HL-60 (cell line): ENCODE measurements around the gene KDM5C.

Experiments
- DNase-seq, 2 experiments: peaks; one replicate each; pipeline ENCODE4 v3.0.0-alpha.2; 2010 to 2020; ENCODE audit warnings: low read depth in 1 of 2, low spot score in 1 of 2
- H3K27ac ChIP-seq: fragments of 250-450 bp; sonication (Bioruptor Pico); replicated peaks from 2 replicates; pipeline ENCODE4 v1.5.1; 2020; ENCODE audit warnings: mild to moderate bottlenecking, moderate library complexity
- H3K27me3 ChIP-seq: fragments of 250-450 bp; sonication (Bioruptor Pico); 2 replicates; pipeline ENCODE4 v1.5.1; 2021; ENCODE audit warnings: mild to moderate bottlenecking, moderate library complexity; ENCODE audit not compliant: insufficient read depth, poor library complexity, severe bottlenecking
- H3K4me3 ChIP-seq: replicated peaks from 2 replicates; pipeline ENCODE4 v1.5.1; 2011; ENCODE audit warnings: mild to moderate bottlenecking, control low read depth, low read length; ENCODE audit not compliant: insufficient read depth
- GABPA ChIP-seq: IDR thresholded peaks from 2 replicates; pipeline ENCODE4 v1.6.1; 2012; ENCODE audit warnings: low read depth
- POLR2AphosphoS5 ChIP-seq: IDR thresholded peaks from 2 replicates; pipeline ENCODE4 v1.6.1; 2012; ENCODE audit warnings: low read depth
- REST ChIP-seq: IDR thresholded peaks from 2 replicates; pipeline ENCODE4 v1.6.1; 2012; ENCODE audit warnings: low read depth; ENCODE audit not compliant: insufficient replicate concordance
- SPI1 ChIP-seq: IDR thresholded peaks from 2 replicates; pipeline ENCODE4 v1.6.1; 2012; ENCODE audit warnings: low read depth, mild to moderate bottlenecking, borderline replicate concordance
- TF ChIP-seq, protein P1 (sequence below): IDR thresholded peaks from one replicate; pipeline ENCODE4 v1.5.1; 2011; ENCODE audit warnings: low read length, control low read depth, inconsistent platforms; ENCODE audit not compliant: insufficient read depth

Gene KDM5C

DNA sequence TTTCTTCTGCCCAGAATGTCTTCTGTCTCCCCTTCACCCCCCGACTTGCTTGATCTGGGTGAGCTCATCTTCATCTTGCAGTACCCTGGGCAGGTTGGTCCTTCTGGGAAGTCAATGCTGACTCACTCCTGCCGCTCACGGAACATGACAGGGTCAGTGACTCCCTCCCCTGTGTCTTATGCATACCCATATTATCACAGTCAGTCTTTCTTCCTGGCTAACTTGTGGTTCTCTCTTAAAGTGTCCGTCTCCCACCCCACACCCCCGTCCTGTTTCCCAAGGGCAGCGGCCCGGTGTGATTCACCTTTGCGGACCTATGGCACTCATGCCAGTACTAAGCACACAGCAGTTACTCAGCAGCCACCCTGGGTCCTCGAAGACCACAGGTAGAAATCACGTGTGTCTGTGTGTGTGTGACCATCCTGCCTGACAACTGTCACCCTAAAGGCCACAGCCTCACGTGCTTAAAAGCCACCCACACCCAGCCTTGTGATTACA is 38.6 kb upstream of the KDM5C start:
- no peak overlapping the region for H3K27ac ChIP-seq

DNA sequence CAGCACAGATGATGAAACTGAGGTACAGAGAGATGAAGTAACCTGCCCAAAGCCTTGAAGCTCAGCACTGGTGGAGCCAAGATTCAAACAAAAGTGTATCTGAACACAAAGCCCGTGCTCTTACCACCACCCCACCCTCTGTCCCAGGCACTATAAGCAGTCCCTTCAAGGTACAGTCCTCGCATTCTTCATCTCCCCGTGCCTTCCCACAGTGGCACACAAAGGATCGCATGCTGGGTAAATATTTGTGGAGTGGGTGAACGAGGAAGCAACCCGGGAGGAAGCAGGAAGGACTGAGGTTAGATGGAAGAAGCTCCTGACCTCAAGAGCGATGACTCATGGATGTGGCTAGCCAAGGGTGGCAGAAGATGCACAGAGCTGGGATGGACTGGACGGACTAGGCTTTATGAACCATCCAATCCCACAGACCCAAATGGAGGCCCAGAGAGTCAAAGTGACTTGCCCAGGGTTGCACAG is 37.9 kb upstream of the KDM5C start:
- no peak overlapping the region for H3K27ac ChIP-seq
- peak; percentile 75 to 81 for DNase-seq
- no peaks in the 10 kb centered on the region for H3K27me3 ChIP-seq
- TF ChIP-seq, protein P1, sequence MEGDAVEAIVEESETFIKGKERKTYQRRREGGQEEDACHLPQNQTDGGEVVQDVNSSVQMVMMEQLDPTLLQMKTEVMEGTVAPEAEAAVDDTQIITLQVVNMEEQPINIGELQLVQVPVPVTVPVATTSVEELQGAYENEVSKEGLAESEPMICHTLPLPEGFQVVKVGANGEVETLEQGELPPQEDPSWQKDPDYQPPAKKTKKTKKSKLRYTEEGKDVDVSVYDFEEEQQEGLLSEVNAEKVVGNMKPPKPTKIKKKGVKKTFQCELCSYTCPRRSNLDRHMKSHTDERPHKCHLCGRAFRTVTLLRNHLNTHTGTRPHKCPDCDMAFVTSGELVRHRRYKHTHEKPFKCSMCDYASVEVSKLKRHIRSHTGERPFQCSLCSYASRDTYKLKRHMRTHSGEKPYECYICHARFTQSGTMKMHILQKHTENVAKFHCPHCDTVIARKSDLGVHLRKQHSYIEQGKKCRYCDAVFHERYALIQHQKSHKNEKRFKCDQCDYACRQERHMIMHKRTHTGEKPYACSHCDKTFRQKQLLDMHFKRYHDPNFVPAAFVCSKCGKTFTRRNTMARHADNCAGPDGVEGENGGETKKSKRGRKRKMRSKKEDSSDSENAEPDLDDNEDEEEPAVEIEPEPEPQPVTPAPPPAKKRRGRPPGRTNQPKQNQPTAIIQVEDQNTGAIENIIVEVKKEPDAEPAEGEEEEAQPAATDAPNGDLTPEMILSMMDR: no peak
- TF ChIP-seq GABPA: no peak
- no peak for TF ChIP-seq SPI1
- TF ChIP-seq REST: no peak
- no peak for TF ChIP-seq POLR2AphosphoS5
- no peak overlapping the region; the same call in 1 of the 2 replicates for H3K4me3 ChIP-seq

More for the DNA sequence above, 38.6 kb upstream of the KDM5C start:
- no peak overlapping the region for H3K4me3 ChIP-seq
- TF ChIP-seq GABPA: no peak
- TF ChIP-seq POLR2AphosphoS5: no peak
- TF ChIP-seq REST: no peak
- TF ChIP-seq, protein P1: no peak
- no peak for TF ChIP-seq SPI1
- peak; percentile 38 to 65 for DNase-seq
- H3K27me3 ChIP-seq: no peaks in the 10 kb centered on the region

DNA sequence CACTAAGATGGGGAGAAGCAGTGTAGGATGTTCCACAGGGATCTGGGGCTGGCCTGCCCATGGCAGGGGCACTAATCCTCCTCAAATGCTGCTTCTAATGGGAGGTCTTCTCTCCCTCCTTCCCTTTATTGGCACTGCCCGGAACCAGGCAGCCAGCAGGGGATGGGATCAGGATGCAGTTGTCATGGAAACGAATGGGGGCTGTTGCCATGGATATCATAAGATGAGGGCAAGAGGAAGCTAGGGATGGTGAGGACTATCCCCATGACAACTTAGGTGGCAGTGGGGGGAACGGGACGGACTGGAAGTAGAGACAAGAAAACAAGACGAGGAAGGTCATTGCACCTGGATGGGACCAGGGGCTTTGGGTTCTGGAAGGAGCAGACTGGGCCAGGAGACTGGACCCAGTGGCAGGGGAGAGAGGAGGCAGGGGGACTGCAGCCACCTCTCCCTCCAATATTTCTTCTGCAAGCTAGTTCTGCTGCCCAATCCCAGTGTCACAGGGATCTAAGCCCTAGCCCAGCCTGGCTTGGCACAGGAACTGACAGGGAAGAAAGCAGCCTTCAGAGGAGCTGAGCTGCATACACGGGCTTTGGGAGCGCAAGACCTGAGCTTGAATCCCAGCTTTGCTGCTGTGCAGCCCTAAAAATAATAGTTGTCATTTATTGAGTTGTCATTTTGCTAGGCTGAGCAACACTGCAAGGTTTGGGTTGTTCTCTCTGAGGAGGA is 37.3 kb upstream of the KDM5C start:
- H3K4me3 ChIP-seq: no peak overlapping the region; the same call in 1 of the 2 replicates
- no peaks in the 10 kb centered on the region for H3K27me3 ChIP-seq
- no peak for DNase-seq
- H3K27ac ChIP-seq: no peak overlapping the region
- no peak for TF ChIP-seq POLR2AphosphoS5
- no peak for TF ChIP-seq SPI1
- TF ChIP-seq, protein P1: no peak
- no peak for TF ChIP-seq GABPA
- no peak for TF ChIP-seq REST
